HEK293 (cell line): ENCODE results near the gene RNU1-4.

Experiments used
- BCL11B ChIP-seq: fragments of 450-650 bp; formaldehyde crosslinking; IDR thresholded peaks from 2 replicates; pipeline ENCODE4 v1.5.1; 2016; ENCODE audit warnings: low read depth, missing biosample characterization, missing genetic modification characterization
- GLI2 ChIP-seq: fragments of 450-650 bp; formaldehyde crosslinking; IDR thresholded peaks from 2 replicates; pipeline ENCODE4; 2017; ENCODE audit warnings: missing biosample characterization, missing genetic modification characterization, low read depth, borderline replicate concordance
- GLIS1 ChIP-seq: fragments of 450-650 bp; formaldehyde crosslinking; IDR thresholded peaks from 2 replicates; pipeline ENCODE4 v1.5.1; 2016; ENCODE audit warnings: missing biosample characterization, missing genetic modification characterization
- IKZF3 ChIP-seq: fragments of 450-650 bp; IDR thresholded peaks from 2 replicates; pipeline ENCODE4 v1.5.0; 2018; ENCODE audit warnings: missing biosample characterization, mild to moderate bottlenecking, missing genetic modification characterization, moderate library complexity
- OSR2 ChIP-seq: fragments of 450-650 bp; formaldehyde crosslinking; IDR thresholded peaks from 2 replicates; pipeline ENCODE4 v1.5.1; 2016; ENCODE audit warnings: missing biosample characterization, missing genetic modification characterization
- PBX3 ChIP-seq: sonication (generic); formaldehyde crosslinking; IDR thresholded peaks from 2 replicates; pipeline ENCODE4 v1.8.1; 2022; ENCODE audit warnings: mild to moderate bottlenecking, moderate library complexity, missing genetic modification reagents
- REST ChIP-seq: fragments of 450-650 bp; formaldehyde crosslinking; IDR thresholded peaks from 2 replicates; pipeline ENCODE4 v1.5.1; 2016; ENCODE audit warnings: missing biosample characterization, missing genetic modification characterization
- SP2 ChIP-seq: fragments of 450-650 bp; formaldehyde crosslinking; IDR thresholded peaks from 2 replicates; pipeline ENCODE4 v1.5.1; 2016; ENCODE audit warnings: missing biosample characterization, missing genetic modification characterization
- YY2 ChIP-seq: fragments of 450-650 bp; formaldehyde crosslinking; IDR thresholded peaks from 2 replicates; pipeline ENCODE4 v1.5.1; 2016; ENCODE audit warnings: missing biosample characterization, missing genetic modification characterization
- ZBTB10 ChIP-seq: fragments of 450-650 bp; formaldehyde crosslinking; IDR thresholded peaks from 2 replicates; pipeline ENCODE4 v1.5.1; 2016; ENCODE audit warnings: missing biosample characterization, missing genetic modification characterization
- ZBTB21 ChIP-seq: fragments of 450-650 bp; formaldehyde crosslinking; IDR thresholded peaks from 2 replicates; pipeline ENCODE4 v1.5.1; 2017; ENCODE audit warnings: missing biosample characterization, missing genetic modification characterization
- ZFP3 ChIP-seq: fragments of 450-650 bp; formaldehyde crosslinking; IDR thresholded peaks from 2 replicates; pipeline ENCODE4 v1.5.1; 2016; ENCODE audit warnings: low read depth, missing biosample characterization, missing genetic modification characterization
- ZNF169 ChIP-seq: fragments of 450-650 bp; formaldehyde crosslinking; IDR thresholded peaks from 2 replicates; pipeline ENCODE4 v1.5.1; 2016; ENCODE audit warnings: missing biosample characterization, missing genetic modification characterization
- ZNF19 ChIP-seq: fragments of 450-650 bp; formaldehyde crosslinking; IDR thresholded peaks from 2 replicates; pipeline ENCODE4; 2016; ENCODE audit warnings: missing biosample characterization, missing genetic modification characterization, low read depth
- ZNF2 ChIP-seq: fragments of 450-650 bp; formaldehyde crosslinking; IDR thresholded peaks from 2 replicates; pipeline ENCODE4 v1.5.1; 2016; ENCODE audit warnings: missing biosample characterization, missing genetic modification characterization
- ZNF266 ChIP-seq: fragments of 450-650 bp; formaldehyde crosslinking; IDR thresholded peaks from 2 replicates; pipeline ENCODE4 v1.5.1; 2016; ENCODE audit warnings: missing biosample characterization, missing genetic modification characterization, low read depth
- ZNF335 ChIP-seq: fragments of 450-650 bp; formaldehyde crosslinking; conservative IDR thresholded peaks from 2 replicates; pipeline ENCODE4 v1.5.1; 2016; ENCODE audit warnings: missing biosample characterization, missing genetic modification characterization
- ZNF362 ChIP-seq: fragments of 450-650 bp; formaldehyde crosslinking; IDR thresholded peaks from 2 replicates; pipeline ENCODE4 v1.5.1; 2016; ENCODE audit warnings: missing biosample characterization, missing genetic modification characterization
- ZNF510 ChIP-seq: fragments of 450-650 bp; formaldehyde crosslinking; IDR thresholded peaks from 2 replicates; pipeline ENCODE4 v1.5.1; 2018; ENCODE audit warnings: mild to moderate bottlenecking, missing genetic modification characterization, missing biosample characterization; ENCODE audit not compliant: insufficient replicate concordance
- ZNF549 ChIP-seq: fragments of 450-650 bp; IDR thresholded peaks from 2 replicates; pipeline ENCODE4 v1.5.1; 2018; ENCODE audit warnings: missing biosample characterization, missing genetic modification characterization, mild to moderate bottlenecking, inconsistent platforms, moderate library complexity
- ZNF704 ChIP-seq: fragments of 450-650 bp; formaldehyde crosslinking; IDR thresholded peaks from 2 replicates; pipeline ENCODE4 v1.5.1; 2016; ENCODE audit warnings: missing biosample characterization, missing genetic modification characterization
- ZNF747 ChIP-seq: fragments of 450-650 bp; formaldehyde crosslinking; IDR thresholded peaks from 2 replicates; pipeline ENCODE4 v1.5.1; 2016; ENCODE audit warnings: missing biosample characterization, missing genetic modification characterization
- ZNF837 ChIP-seq: fragments of 450-650 bp; formaldehyde crosslinking; IDR thresholded peaks from 2 replicates; pipeline ENCODE4 v1.5.1; 2016; ENCODE audit warnings: missing biosample characterization, missing genetic modification characterization
- ZNF843 ChIP-seq: fragments of 450-650 bp; formaldehyde crosslinking; IDR thresholded peaks from 2 replicates; pipeline ENCODE4 v1.5.1; 2016; ENCODE audit warnings: missing biosample characterization, missing genetic modification characterization
- TF ChIP-seq, protein P1 (sequence below): fragments of 450-650 bp; formaldehyde crosslinking; IDR thresholded peaks from 2 replicates; pipeline ENCODE4 v1.5.1; 2016; ENCODE audit warnings: missing biosample characterization, missing genetic modification characterization
- TF ChIP-seq, protein P2 (sequence below): fragments of 450-650 bp; formaldehyde crosslinking; IDR thresholded peaks from 2 replicates; pipeline ENCODE4 v1.5.1; 2016; ENCODE audit warnings: missing biosample characterization, missing genetic modification characterization

Gene RNU1-4

GRCh38 chr1:16727190-16728111 lies 12.9 kb upstream of the RNU1-4 start (continued):
- no peak for TF ChIP-seq IKZF3 (tag by site-specific recombination)
- TF ChIP-seq, protein P1, sequence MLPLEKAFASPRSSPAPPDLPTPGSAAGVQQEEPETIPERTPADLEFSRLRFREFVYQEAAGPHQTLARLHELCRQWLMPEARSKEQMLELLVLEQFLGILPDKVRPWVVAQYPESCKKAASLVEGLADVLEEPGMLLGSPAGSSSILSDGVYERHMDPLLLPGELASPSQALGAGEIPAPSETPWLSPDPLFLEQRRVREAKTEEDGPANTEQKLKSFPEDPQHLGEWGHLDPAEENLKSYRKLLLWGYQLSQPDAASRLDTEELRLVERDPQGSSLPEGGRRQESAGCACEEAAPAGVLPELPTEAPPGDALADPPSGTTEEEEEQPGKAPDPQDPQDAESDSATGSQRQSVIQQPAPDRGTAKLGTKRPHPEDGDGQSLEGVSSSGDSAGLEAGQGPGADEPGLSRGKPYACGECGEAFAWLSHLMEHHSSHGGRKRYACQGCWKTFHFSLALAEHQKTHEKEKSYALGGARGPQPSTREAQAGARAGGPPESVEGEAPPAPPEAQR (tag by site-specific recombination), result peak; percentile 90; the same call in 1 of the 2 replicates
- peak; percentile 94 for TF ChIP-seq ZNF2 (tag by site-specific recombination)
- 0 out of 2 replicates have a peak, but pooled peaks have one; percentile 24 for TF ChIP-seq ZBTB21 (tag by site-specific recombination)
- no peak for TF ChIP-seq ZNF704
- no peak for TF ChIP-seq ZNF19
- no peak for TF ChIP-seq ZNF362
- TF ChIP-seq ZNF266 (tag by site-specific recombination), result no peak
- no peak; the same call in 1 of the 2 replicates for TF ChIP-seq ZNF747 (tag by site-specific recombination)
- peak; percentile 14; the same call in 1 of the 2 replicates for TF ChIP-seq OSR2
- no peak for TF ChIP-seq ZNF510 (tag by site-specific recombination)
- no peak for TF ChIP-seq ZFP3 (tag by site-specific recombination)
- TF ChIP-seq, protein P2, sequence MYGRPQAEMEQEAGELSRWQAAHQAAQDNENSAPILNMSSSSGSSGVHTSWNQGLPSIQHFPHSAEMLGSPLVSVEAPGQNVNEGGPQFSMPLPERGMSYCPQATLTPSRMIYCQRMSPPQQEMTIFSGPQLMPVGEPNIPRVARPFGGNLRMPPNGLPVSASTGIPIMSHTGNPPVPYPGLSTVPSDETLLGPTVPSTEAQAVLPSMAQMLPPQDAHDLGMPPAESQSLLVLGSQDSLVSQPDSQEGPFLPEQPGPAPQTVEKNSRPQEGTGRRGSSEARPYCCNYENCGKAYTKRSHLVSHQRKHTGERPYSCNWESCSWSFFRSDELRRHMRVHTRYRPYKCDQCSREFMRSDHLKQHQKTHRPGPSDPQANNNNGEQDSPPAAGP (tag by site-specific recombination), result peak; percentile 92
- TF ChIP-seq ZNF169 (tag by site-specific recombination), result no peak
- TF ChIP-seq SP2, result peak; percentile 70
- TF ChIP-seq PBX3 (CRISPR knock-in tag), result no peak
- no peak for TF ChIP-seq GLI2 (tag by site-specific recombination)
- TF ChIP-seq YY2 (tag by site-specific recombination), result 0 out of 2 replicates have a peak, but pooled peaks have one; percentile 19
- no peak for TF ChIP-seq REST (tag by site-specific recombination)
- TF ChIP-seq ZBTB10, result peak; percentile 85
- peak; percentile 45; the same call in 1 of the 2 replicates for TF ChIP-seq ZNF837 (tag by site-specific recombination)
- TF ChIP-seq BCL11B, result peak; percentile 90
- peak; percentile 43; the same call in 1 of the 2 replicates for TF ChIP-seq ZNF549 (tag by site-specific recombination)
- peak; percentile 28; the same call in 1 of the 2 replicates for TF ChIP-seq ZNF335
- peak; percentile 78 for TF ChIP-seq GLIS1
- peak; percentile 70 for TF ChIP-seq ZNF843 (tag by site-specific recombination)
